ENCODE measurements around the gene XPR1.

XPR1 gene

DNA sequence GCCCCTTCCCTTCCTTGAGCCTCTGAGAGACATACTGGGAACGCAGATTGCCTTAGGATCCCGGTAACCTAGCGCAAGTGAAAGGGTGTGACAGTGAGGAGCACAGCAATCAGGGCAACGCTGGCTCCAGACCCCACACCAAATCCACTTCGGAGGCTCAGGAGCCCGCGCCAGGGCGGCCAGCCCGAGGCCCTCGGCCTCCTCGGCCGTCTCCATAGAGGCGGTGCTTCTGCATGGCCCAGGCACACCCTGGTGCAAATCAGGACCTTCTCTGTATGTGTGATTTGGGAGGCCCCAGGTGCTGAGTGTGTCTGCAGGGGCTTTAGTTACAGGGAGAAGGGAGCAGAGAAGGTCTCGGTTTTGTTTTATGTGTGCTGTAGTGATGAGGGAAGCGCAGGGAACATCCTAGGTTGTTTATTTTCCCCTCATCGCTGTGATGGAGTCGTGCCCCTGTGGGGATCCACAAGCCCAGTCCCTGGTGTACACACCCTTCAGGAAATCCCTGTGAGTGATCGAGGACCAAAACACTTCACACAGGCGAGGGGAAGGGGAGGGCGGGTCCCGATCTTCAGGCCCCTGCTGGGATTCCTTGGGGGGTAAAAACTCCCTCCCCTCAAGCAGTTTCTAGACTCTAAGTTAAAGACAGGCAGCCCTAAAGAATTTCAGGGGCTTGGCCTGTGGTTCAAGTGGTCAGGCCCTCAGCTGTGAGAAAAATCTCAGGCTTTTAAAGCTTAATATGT is 290.2 kb downstream of the XPR1 start:
- DNase-seq: no peak

DNA sequence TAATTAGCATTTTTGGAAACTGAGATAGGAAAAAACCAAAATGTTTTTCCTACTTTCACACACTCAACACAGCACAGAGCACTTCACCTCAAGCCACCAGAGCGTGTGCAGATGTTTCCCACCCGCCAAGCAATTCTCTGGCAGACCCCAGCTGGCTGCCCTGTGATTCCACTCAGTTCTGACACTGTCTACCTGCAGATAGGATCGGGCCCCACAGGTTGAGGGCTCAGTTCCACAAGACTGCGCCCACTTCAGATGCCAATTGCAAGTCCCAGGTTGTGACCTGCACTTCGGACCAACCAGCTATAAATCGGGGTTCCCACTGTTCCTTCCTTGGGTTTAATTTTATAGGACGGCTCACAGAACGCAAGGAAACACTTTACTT is 290.8 kb downstream of the XPR1 start:
- no peak for DNase-seq

DNA sequence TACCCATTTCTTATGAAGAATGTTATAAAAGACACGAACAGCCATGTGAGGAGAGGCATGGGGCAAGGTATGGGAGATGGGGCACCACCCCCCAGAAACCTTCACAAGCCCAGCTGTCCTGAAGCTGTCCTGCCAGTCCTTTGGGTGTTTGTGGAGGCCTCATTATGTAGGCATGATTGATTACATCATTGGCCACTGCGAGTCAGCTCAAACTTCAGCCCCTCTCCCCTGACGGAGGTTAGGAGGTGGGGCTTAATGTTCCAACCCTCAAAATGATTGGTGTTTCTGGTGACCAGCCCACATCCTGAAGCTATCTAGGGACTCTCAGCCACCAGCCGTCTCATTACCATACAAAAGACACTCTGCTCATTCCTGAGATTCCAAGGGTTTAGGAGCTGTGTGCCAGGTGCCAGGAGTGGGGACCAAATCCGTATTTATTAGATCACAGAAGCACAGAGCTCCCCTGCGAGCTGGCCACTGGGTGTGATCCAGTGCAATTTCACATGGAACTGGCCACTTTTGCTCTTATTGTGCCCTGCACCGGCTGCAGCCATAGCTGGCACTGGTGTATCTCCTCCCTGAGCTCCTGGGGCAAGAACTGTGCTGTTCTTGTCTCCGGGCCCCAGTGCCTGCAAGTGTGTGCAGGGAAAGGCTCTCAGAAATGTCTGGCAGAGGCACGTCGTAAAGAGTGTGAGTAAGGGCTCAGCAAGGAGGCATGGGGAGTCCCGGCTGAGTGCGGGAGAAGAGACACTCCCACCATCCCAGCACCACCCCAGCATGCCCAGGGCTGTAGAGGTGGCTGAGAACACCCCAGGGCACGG is 291.4 kb downstream of the XPR1 start:
- DNase-seq: no peak

DNA sequence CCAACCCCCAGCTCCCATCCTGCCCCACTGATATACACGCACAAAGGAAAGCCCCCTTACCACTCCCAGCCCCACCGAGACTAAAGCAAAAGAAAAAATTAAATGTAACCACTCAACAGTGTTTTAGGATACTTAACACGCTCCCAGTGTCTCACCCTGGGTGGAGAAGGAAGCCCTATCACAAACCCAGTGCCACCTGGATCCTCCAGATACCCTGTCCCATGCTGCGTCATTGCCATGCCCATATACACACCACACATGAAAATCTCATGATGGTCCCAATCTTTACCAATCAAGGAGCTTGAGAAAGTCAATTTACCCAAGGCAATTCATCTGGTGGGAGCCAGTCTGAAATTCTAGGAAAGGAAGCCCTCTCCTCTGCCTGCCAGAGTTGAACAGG is 292.1 kb downstream of the XPR1 start:
- DNase-seq: no peak

DNA sequence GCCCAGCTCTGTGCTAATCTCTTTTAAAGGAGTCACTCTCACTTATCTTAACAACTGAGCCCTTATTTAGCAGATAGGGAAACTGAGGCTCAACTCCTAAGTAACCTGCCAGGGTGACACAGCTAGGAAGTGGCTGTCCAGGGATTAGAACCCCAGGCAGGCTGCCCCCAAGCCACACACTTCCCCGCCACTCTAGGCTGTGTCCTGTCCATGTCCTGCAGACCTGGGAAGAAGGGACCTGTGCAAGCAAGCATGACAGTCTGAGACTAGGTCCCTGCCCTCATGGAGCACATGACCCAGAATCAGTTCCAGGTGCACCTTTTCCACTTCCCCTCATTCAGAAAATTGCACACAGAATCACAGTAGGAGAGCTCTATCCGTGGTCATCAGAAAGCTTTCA is 293.1 kb downstream of the XPR1 start:
- no peak for DNase-seq

DNA sequence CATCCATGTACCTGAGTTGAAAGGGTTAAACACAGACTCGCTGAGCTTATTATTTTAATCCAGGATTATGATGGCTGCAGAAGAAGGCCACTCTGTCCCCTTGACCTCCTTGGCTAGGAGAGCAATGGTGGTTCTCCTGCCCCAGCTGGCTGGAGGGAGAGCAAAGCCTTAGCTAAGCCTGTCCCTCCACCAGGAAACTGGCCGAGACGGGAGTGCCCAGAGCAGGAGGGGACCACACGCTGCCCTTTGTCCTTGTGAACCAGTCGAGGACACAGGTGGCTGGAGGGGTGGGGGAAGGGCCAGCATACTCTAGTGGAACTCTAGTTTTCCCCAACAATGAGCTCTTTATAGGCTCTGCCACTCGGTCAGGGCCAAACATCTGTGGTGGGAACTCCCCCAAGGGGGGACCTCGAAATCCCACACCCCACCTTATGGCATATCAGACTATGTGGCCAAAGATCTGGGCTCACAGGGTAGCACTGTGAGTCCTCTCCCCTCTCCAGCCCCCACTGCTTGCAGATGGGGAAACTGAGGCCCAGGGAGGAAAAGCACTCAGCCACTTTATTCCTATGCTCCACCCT is 293.7 kb downstream of the XPR1 start:
- DNase-seq: no peak

DNA sequence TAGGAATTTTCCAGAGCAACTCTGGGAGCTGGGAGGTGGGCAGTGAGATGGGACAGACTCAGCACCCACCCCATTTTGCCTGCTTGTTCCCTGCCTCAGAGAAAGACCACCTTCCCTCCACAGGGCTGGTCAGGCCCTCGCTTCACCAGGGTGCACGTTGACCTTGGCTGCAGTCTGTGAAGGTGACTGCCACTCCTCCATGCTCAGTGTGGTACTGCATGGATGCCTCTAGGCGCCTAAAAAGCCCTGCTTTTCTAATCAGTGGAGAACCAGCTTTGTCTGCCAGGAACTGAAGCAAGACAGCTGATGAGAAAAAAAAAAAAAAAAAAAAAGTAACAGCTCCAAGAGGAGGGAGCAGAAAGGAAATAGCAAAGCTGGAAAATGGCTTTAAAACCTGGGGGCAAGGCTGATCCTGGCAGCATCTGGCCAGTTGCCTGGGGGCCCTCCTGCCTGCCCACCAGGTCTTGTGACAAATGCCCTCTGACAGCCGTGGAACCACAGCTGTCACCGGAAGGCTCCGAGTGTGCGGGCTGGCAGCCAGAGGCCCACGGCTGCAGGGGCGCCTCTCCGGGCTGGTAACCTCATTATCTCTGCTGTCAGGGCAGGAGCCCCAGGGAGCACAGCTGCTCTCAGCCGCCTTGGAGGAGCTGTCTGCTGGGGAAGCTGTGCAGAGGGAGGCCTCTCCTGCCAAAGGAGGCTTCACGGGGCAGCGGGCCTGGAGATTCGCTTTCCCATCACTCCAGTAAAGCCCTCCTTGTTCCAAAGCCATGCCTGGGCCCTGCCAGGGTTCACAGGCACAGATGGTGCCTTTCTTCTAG is 294.6 kb downstream of the XPR1 start:
- DNase-seq: no peak

DNA sequence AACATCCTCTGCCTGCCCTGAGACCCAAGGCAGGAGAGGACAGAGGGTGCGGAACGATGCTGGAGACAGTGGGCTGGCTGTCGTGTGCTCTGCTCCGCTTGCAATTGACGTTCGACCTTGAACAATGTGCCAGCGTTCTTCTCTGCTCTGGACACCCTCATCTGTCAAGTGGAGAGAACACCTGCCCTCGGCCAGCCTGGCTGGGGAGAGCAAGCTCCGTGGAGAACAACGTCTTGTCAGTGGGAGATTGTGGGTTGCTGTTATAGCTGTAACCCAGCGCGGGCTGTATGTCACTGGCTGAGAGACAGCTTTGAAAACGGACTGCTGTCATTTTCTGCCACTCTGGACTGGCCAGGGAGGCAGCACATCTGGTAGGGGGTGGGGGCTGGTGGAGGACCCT is 295.5 kb downstream of the XPR1 start:
- DNase-seq: no peak

DNA sequence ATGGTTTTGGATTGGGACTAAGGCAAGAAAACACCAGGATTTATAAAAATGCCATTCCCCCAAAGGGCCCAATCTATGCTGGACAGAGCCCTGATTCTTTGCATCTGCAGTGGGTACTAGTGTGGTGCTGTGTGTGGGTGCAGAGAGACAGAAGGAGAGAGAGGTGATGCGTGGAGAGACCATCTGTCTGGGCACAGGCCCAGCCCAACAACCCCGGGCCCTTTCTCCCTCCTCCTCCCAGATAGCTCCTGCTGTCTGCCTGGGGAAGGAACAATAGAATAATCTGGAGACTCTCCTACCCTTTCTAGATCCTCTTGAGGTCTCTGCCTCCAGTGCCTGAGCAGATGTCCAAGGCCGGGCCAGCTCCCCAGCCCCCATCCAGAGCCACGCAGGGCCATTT is 296.0 kb downstream of the XPR1 start:
- no peak for DNase-seq

DNA sequence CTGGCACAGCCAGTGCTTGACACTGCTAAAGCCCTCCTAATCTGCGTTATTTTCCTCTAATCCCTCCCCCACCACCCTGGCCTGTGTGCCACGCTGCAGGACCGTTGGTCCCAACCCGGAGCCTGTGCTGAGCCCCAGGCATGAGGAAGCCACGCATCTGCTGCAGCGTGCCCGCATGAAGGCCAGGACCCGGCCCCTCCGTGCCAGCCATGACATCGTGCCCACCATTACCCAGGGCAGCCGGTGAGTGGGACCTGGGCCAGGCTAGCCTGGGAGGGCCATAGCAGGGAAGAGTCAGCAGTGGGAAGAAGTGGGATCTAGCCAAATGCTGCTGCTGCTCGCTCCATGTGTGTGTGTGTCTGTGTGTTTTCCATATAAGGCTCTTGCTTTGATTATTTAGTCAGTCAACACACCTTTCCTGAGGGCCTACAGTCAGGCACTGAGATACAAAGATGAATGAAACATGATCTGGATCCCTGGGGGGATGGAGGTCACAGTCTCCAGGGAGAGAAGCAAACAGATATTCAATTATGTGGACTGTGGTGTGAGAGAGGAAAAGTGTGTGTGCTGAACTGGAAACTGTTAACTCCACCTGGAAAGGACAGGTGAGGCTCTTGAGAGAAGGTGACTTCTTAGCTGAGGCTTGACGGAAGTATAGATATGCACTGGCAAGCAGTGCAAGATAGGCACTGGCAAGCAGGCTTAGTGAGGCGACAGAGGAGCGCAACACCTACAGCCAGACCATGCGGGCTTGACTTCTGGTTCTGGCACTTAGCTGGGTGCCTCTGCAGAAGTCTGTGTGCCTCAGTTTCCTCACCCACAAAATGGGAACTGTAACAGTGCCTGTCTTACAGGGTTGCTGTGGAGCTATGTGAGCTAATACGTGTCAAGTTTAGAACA is 296.8 kb downstream of the XPR1 start:
- DNase-seq: no peak

DNA sequence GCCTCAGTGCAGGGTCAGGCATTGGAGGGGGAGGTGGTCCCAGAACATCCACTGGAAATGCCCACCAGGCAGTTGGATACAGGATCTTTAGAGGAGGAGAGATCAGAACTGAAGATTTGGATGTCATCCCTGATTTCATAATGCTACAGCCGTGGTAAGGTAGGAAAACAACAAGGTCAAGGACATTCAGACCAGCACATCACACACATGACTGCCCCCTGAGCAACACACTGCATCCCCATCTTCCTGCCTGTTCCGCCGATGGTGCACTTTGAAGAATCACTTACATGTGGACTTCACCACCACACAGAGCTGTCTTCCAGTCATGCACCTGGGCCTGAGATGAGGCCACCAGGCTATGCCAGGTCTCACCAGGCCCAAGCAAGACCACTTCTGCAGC is 297.6 kb downstream of the XPR1 start:
- DNase-seq: no peak

DNA sequence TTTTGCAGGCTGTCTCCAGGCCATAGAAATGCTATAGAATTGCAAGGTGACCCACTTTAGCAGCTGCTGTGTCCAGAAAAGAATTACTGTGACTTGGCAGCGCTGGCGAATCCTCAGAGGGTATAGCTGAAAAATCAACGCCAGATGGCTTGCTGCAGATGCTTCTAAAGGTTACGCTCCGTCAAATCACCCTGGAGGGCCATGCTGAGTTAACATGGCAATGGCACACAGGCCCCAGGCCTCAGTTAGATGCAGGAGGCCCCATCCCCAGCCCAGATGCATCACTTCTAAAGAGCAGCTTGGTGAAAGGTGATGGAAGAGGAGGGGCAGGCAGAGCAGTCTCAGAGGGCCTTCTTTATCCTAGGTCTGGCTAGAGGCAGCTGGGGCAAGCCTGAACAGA is 298.9 kb downstream of the XPR1 start:
- no peak for DNase-seq

DNA sequence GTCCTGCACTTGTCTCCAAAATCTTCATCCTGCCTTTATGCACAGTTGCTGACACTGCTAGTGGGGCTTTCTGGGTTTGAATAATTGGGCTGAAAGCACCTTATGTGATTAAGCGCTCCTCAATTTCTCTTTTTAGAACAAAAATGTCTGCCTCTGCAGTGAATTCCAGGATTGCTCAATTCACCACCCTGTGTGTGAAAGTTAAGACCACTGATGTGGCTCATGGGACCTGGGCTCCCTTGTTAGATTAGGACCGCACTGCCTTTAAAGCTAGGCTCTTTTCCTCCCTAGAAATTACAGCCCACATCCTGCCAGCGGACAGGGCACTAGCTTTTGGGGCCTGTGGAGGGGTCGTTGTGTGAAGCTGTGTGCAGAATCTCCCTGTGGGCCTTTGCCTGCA is 299.7 kb downstream of the XPR1 start:
- DNase-seq: no peak

DNA sequence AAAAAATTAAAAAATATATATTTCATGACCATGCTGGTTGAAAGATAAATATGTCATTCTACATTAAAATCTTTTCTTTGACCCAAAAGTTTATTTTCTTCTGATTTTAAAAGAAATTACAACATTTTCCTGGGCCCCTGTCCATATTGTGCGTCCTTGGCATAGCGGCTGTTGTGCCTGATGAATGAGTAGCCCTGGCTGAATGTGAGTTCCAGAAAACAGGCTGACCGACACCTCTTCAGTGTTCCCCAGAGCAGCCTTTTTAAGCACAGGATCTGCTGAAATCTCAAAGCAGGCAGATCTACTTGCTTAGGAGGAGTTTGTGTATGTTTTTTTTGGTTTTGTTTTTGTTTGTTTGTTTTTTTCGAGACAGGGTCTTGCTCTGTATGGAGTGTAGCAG is 300.6 kb downstream of the XPR1 start:
- no peak for DNase-seq

DNA sequence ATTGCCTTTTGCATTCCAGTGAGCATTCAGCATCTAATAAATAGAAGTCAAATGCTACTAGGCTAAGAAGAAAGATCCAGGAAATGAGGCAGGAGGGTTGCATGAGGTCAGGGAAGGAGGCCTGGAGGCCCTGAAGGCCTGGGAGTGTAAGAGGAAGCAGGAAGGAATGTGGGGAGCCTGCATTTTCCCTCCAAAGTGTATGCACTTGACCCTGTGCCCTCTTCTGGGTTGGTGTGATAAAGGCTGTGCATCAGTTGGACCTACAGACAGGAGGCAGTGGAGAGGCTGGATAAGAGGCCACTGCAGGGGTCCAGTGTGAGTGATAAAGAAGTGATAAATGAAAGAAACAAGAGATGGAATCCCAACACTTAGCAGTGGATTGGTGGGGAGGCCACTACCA is 301.3 kb downstream of the XPR1 start:
- no peak for DNase-seq

DNA sequence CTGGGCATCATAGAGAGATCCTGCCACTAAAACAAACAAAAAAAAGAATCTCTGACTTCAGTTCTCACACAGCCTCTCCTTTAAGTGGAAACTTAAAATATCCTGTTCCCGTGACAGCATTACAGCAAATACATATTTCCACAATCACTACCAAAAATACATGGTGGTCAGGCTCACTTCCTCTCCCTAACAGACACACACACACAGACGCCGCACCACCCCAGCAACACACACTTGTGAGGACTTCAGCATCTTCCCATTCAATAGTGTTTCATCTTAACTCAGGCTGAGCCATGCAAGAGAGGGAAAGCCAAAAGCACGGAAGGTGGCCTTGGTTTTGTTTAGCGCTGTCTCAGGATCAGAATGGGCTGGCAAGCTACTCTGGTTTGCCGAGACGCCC is 302.7 kb downstream of the XPR1 start:
- no peak for DNase-seq

DNA sequence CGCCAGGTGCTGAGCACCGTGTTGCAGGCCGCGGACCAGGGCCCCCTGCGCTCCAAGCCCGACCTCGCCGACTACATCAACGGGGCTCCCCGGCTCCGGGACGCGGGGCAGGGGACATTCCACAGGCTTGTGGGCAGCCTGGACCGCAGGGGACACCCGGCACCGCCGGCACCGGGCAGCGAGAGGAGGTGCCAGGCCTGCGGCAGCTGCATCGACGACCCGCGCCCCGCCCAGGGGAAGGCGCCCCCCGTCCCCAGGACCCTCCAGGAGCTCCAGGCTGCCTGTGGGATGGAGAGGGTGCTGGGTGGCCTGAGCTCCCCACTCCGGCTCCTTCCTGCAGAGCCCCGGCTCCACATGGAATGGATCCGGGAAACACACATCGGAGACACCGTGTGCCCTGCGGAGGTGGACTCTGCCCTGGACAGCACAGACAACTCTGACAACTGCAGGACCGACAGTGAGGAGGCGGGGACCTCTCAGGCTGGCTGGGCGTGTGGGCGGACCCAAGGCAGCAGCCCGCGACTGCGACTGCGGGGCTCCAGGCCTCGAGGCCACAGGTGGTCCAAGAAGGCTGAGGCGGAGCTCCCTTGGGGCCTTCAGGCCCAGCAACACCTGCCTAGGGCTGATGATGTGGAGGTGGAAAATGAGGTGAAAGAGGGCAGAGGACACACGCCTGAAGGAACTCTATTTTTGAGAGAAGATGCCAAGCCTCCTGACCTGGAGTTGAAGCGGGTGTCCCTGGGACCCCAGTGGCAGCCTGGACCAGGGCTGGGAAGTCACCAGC is 303.7 kb downstream of the XPR1 start:
- DNase-seq: no peak

DNA sequence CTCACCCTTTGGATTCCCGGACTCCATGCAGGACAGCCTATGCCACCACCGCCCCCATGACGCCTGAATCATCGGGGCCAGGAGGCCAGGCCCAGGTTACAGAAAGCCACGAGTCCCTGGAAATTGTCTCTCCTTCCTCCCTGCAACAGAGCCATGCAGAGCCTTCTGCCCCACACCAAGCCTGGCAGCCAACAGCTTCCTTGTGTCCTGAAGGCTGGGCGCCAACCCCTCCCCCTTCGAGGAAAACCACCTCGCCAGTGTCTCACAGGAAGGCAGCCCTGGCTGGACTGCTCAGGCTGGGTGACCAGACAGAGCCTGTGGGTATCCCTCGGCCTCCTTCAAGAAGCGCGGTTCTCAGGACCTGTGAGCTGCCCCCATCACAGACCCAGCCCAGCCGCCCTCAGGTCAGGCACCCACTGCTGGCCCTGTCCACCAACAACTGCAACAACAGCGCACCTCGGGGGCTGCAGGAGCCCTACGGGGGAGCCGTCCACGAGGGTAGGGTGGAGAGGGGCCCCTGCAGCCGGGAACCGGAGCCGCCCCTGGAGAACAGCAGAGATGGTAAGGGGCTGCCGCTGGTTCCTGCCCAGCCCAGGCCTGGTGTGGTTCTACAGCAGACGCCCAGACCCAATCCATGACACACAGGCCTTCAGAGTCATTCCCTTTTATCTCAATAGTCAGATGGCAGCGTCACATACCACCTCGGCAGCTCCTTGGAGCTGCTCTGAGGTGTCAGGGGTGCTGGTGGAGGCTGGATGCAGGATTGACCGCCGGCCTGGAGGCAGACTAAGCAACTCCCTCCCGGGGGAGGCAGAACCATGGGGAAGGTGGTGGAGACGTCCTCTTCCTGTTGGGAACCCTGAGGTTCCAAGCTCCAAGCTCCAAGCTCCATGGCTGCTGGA is 304.5 kb downstream of the XPR1 start:
- DNase-seq: no peak

DNA sequence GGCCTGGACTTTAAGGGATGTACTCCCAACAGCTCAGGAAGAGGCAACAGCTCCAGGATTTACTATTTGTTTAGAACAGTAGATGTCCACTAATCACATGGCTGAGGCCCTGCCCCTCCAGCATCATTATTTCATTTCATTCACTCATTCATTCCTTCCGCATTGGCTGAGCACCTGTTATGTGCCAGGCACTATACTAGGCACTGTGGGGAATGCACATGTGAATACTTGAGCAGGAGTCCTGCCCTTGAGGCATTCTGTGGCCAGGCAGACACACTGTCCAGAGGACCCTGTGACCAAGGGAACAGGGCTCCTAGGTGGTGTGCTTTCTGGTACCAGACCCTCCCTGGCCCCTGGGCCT is 305.2 kb downstream of the XPR1 start:
- DNase-seq: no peak

DNA sequence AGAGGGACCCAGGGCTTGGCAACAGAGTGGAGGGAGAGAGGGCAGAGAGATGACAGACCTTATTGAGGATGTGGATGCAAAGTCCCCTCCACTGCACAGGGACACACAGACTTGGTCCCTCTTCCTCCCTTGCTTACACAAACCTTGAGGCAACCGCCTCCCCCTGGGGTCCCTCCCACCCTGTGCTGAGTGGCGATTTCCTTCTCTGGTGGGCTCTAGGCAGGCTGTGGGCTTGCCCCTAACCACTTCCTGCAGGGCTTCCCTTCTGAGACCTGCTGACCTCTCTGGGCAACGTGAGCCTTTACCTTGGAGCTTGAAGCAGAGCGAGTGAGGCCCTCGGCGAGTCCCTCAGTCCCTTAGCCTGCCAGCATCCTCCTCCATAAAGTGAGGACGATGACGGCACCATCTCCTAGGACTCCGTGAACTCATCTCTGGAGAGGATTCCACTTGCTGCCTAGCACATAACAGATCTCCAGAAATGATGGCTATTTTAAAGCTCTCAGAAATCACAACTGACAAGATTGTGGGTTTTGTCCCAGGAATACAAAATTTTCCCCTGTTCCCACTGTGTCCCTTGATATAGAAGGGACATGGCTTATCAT is 305.9 kb downstream of the XPR1 start:
- DNase-seq: no peak

Measured in NCI-H774 (cell line).